Measurements from ENCODE around the gene SMYD5.

DNA sequence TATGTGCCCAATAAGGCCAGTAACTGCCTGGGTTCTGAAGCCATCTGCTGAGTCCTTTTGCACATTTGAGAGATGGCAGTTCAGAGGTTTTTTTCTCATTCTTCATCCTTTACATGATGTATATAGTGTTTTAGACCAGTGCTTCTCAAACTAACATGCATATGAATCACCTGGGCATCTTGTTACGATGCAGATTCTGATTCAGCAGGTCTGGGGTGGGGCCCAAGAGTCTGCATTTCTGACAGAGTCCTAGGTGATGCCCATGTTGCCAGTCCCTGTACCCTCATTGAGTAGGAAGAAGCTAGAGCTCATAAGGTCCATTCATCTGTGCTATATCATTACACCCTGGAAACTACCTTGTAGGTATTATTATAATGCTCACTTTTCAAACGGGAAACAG, 3.8 kb downstream of the SMYD5 start:
- TF ChIP-seq CTCF (IDR thresholded peaks at IDR 0.05) (no peak), POLR2A (IDR thresholded peaks at IDR 0.05) (no peak)

Measured in right lobe of liver (tissue), 4 donors.